ENCODE results near the gene ERBB2. TPM values are rescaled to one million over a fixed set of nuclear protein-coding genes. Genes with fewer than 3 reads are reported as not detected.

Gene ERBB2
- total RNA-seq, 1 experiment from 2014 or later, result 216 TPM

- no peaks in the 10 kb centered on the region; the same call in 1 of the 2 replicates for H3K27me3 Mint-ChIP-seq (ENCODE audit: low read depth)
- no peak overlapping the region for H4K8ac ChIP-seq (replicated peaks; ENCODE audit: insufficient read length, low read depth, low read length)
- H3K4me2 ChIP-seq (ENCODE audit: insufficient read depth, insufficient read length, low read length), result no peak overlapping the region
- no peak overlapping the region for H2BK120ac ChIP-seq (ENCODE audit: low read depth, low read length, poor library complexity, severe bottlenecking)
- H2BK20ac ChIP-seq (ENCODE audit: low read depth, low read length, poor library complexity, severe bottlenecking), result no peak overlapping the region
- no peak overlapping the region for H3K4me3 Mint-ChIP-seq
- DNase-seq, result no peak
- no peak overlapping the region for H3K14ac ChIP-seq (ENCODE audit: insufficient read depth, low read length)
- H3K27ac Mint-ChIP-seq, result peak overlapping the region in 2 of 3 experiments; percentile 25 to 90; a peak in 3 of 7 replicates
- no peak overlapping the region for H3K56ac ChIP-seq (ENCODE audit: insufficient read length, low read depth, low read length)
- no peak overlapping the region for H4K5ac ChIP-seq (ENCODE audit: insufficient read length, low read depth, low read length)
- no peak overlapping the region for H3T11ph ChIP-seq (ENCODE audit: low read length)
- H3K4me1 ChIP-seq (ENCODE audit: insufficient read depth, low read length), result peaks cover 9% of the 10 kb centered on the region; the same call in 1 of the 2 replicates
- no peak overlapping the region for H3K9ac ChIP-seq (ENCODE audit: extremely low read depth, insufficient read length, low read length)
- no peak overlapping the region for H2AK5ac ChIP-seq (ENCODE audit: insufficient read length, low read length)
- H3K27ac ChIP-seq (ENCODE audit: insufficient read length, low read depth, low read length), result no peak overlapping the region
- H3K23ac ChIP-seq (ENCODE audit: insufficient read length, low read depth, low read length), result no peak overlapping the region
- H3K79me2 ChIP-seq (ENCODE audit: insufficient read depth, low read length), result no peaks in the 10 kb centered on the region
- whole genome bisulfite sequencing (ENCODE audit: extremely low coverage, insufficient read length, low lambda C conversion rate), result no CpG with 5 or more reads among the region's 11 CpGs
- no peak overlapping the region for H4K91ac ChIP-seq (ENCODE audit: insufficient read length, low read depth, low read length)
- no peaks in the 10 kb centered on the region for H3K9me3 ChIP-seq (ENCODE audit: control insufficient read depth, low read depth, low read length)
- H3K79me1 ChIP-seq (ENCODE audit: insufficient read depth, low read depth, low read length, poor library complexity, severe bottlenecking), result no peaks in the 10 kb centered on the region
- H2BK15ac ChIP-seq (ENCODE audit: low read depth, low read length), result no peak overlapping the region
- H3K23me2 ChIP-seq (ENCODE audit: insufficient read length, low read depth, low read length, poor library complexity, severe bottlenecking), result no peaks in the 10 kb centered on the region
- H3K4ac ChIP-seq (ENCODE audit: low read depth, low read length), result no peak overlapping the region
- H3K27me3 ChIP-seq (ENCODE audit: insufficient read depth, low read length), result no peaks in the 10 kb centered on the region
- H2AFZ ChIP-seq (ENCODE audit: low read length), result no peak overlapping the region
- H3K4me1 Mint-ChIP-seq, result peaks cover 37 to 63% of the 10 kb centered on the region in 2 experiments
- no peak overlapping the region for H2BK5ac ChIP-seq (ENCODE audit: insufficient read length, low read length)
- peaks cover 0 to 14% (median 2%) of the 10 kb centered on the region in 3 experiments; a peak in 6 of 7 replicates for H3K36me3 Mint-ChIP-seq (ENCODE audit: insufficient read depth in 1 of 3, low read depth in 3 of 3)
- TF ChIP-seq, protein P1, sequence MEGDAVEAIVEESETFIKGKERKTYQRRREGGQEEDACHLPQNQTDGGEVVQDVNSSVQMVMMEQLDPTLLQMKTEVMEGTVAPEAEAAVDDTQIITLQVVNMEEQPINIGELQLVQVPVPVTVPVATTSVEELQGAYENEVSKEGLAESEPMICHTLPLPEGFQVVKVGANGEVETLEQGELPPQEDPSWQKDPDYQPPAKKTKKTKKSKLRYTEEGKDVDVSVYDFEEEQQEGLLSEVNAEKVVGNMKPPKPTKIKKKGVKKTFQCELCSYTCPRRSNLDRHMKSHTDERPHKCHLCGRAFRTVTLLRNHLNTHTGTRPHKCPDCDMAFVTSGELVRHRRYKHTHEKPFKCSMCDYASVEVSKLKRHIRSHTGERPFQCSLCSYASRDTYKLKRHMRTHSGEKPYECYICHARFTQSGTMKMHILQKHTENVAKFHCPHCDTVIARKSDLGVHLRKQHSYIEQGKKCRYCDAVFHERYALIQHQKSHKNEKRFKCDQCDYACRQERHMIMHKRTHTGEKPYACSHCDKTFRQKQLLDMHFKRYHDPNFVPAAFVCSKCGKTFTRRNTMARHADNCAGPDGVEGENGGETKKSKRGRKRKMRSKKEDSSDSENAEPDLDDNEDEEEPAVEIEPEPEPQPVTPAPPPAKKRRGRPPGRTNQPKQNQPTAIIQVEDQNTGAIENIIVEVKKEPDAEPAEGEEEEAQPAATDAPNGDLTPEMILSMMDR (conservative IDR thresholded peaks at IDR 0.05), result no peak
- H3K9me3 Mint-ChIP-seq, result no peaks in the 10 kb centered on the region
- no peak overlapping the region for H3K18ac ChIP-seq (ENCODE audit: insufficient read length, low read depth, low read length)
- H4K20me1 ChIP-seq (ENCODE audit: control insufficient read depth, insufficient read depth, insufficient read length), result no peaks in the 10 kb centered on the region
- H2BK12ac ChIP-seq (ENCODE audit: insufficient read length, low read depth, low read length), result no peak overlapping the region
These were observed 49.7 kb upstream of the ERBB2 start for GRCh38 chr17:39650121-39650579.
